ENCODE data around the gene ARAP1. TPM values are rescaled to one million over a fixed set of nuclear protein-coding genes. Genes with fewer than 3 reads are reported as not detected.

ARAP1 gene
- polyA plus RNA-seq, 1 experiment: 52.4 TPM

DNA sequence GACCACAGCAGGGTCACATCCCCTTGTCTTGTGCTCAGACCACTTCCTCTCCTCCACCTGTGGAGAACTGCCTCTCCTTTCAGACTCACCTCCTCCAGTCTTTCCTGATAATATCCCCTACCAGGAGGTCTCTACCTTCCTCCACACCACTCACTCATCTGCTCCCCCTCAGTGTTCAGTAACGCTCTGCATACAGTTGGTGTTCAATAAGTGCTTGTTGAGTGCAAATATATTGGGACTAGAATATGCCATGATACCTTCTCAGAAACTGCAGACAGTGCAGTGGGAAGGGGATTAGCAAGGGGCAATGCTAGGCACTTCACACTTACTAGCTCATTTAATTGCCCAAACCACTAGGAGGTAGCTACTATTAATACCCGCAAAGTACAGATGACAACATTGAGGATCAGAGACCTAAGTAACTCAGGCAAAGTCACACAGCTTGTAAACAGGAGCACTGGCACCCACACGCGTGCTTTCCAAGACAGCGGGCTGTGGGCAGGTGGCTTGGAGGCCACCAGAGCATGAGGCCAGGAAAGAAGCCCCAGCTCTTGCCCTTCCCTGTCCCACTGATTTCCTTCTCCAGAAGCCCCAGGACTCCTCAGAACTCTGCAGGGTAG lies 69.9 kb downstream of the ARAP1 start:
- H3K27ac ChIP-seq (ENCODE audit: low read depth, low read length): no peak overlapping the region
- peaks cover 19% of the 10 kb centered on the region for H3K27me3 ChIP-seq (ENCODE audit: control insufficient read depth, insufficient read depth, low read length)
- TF ChIP-seq, protein P1, sequence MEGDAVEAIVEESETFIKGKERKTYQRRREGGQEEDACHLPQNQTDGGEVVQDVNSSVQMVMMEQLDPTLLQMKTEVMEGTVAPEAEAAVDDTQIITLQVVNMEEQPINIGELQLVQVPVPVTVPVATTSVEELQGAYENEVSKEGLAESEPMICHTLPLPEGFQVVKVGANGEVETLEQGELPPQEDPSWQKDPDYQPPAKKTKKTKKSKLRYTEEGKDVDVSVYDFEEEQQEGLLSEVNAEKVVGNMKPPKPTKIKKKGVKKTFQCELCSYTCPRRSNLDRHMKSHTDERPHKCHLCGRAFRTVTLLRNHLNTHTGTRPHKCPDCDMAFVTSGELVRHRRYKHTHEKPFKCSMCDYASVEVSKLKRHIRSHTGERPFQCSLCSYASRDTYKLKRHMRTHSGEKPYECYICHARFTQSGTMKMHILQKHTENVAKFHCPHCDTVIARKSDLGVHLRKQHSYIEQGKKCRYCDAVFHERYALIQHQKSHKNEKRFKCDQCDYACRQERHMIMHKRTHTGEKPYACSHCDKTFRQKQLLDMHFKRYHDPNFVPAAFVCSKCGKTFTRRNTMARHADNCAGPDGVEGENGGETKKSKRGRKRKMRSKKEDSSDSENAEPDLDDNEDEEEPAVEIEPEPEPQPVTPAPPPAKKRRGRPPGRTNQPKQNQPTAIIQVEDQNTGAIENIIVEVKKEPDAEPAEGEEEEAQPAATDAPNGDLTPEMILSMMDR (IDR thresholded peaks at IDR 0.05; ENCODE audit: low read depth, low read length): no peak
- ChIA-PET CTCF (interaction anchor here (0.6 to 6.7 kb wide), 3 partner anchors 10 to 211 kb away, joined by 3 to 69 read pairs (median 3); no protein-coding TSS in a partner anchor), POLR2A (no interaction called here)
- no peak for DNase-seq (ENCODE audit: low read depth, low spot score)
- no peak overlapping the region for H3K4me3 ChIP-seq (ENCODE audit: low read depth, low read length)
- no peaks in the 10 kb centered on the region for H3K9me3 ChIP-seq (ENCODE audit: control insufficient read depth, insufficient read depth, low read length)

GRCh38 chr11:72681226-72682153 lies 70.7 kb downstream of the ARAP1 start:
- POLR2A ChIA-PET: no interaction called here

GRCh38 chr11:72680624-72681158 lies 71.5 kb downstream of the ARAP1 start:
- Histone ChIP-seq H3K4me3 (ENCODE audit: low read depth, low read length) (no peak overlapping the region), H3K9me3 (ENCODE audit: control insufficient read depth, insufficient read depth, low read length) (no peaks in the 10 kb centered on the region), H3K27me3 (ENCODE audit: control insufficient read depth, insufficient read depth, low read length) (peaks cover 34% of the 10 kb centered on the region), H3K27ac (ENCODE audit: low read depth, low read length) (no peak overlapping the region)
- POLR2A ChIA-PET: no interaction called here
- TF ChIP-seq, protein P1 (IDR thresholded peaks at IDR 0.05; ENCODE audit: low read depth, low read length): no peak
- CTCF ChIA-PET: interaction anchor here (6.7 kb wide), 1 partner anchor 210 kb away, joined by 69 read pairs; no protein-coding TSS in a partner anchor
- DNase-seq (ENCODE audit: low read depth, low spot score): no peak

More at GRCh38 chr11:72681226-72682153, 70.7 kb downstream of the ARAP1 start:
- Histone ChIP-seq H3K27me3 (ENCODE audit: control insufficient read depth, insufficient read depth, low read length) (peaks cover 27% of the 10 kb centered on the region), H3K27ac (ENCODE audit: low read depth, low read length) (no peak overlapping the region), H3K4me3 (ENCODE audit: low read depth, low read length) (no peak overlapping the region), H3K9me3 (ENCODE audit: control insufficient read depth, insufficient read depth, low read length) (no peaks in the 10 kb centered on the region)
- no peak for DNase-seq (ENCODE audit: low read depth, low spot score)
- TF ChIP-seq, protein P1 (IDR thresholded peaks at IDR 0.05; ENCODE audit: low read depth, low read length): no peak
- CTCF ChIA-PET: interaction anchor here (6.7 kb wide), 1 partner anchor 211 kb away, joined by 69 read pairs; no protein-coding TSS in a partner anchor

DNA sequence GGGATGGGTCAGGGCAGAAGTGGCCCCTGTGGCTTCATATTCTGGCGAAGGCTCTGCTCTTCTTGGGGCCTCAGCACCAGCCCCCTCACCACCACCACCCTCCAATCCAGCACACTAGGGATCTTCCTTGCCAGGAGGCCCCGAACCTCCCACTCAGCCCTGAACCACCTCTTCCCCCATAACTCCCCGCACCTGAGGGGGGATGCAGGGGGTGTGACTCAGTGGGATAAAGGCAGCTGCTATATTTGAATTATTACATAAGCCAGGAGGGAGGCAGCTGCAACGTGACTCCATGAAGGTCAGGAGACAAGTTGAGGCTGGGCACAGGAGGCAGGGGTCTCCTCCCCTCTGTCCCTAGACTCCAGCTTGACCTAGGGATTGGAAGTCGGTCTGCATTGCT lies 72.3 kb downstream of the ARAP1 start:
- H3K27me3 ChIP-seq (ENCODE audit: control insufficient read depth, insufficient read depth, low read length): peaks cover 42% of the 10 kb centered on the region
- DNase-seq (ENCODE audit: low read depth, low spot score): no peak
- H3K4me3 ChIP-seq (ENCODE audit: low read depth, low read length): no peak overlapping the region
- ChIA-PET CTCF (interaction anchor here (1.3 kb wide), 2 partner anchors 95 to 209 kb away, joined by 3 read pairs; no protein-coding TSS in a partner anchor), POLR2A (no interaction called here)
- H3K9me3 ChIP-seq (ENCODE audit: control insufficient read depth, insufficient read depth, low read length): no peaks in the 10 kb centered on the region
- H3K27ac ChIP-seq (ENCODE audit: low read depth, low read length): no peak overlapping the region
- TF ChIP-seq, protein P1 (IDR thresholded peaks at IDR 0.05; ENCODE audit: low read depth, low read length): no peak

All from AG04450 (cell line).